ENCODE measurements around the gene WWOX.

- TF ChIP-seq CTCF (IDR thresholded peaks at IDR 0.05), result no peak
- TF ChIP-seq POLR2A (IDR thresholded peaks at IDR 0.05), result no peak
Measured at GRCh38 chr16:78871241-78871640, 771.8 kb downstream of the WWOX start.
